HepG2 (cell line): Measurements from ENCODE around the gene CIB2. TPM values are rescaled to one million over a fixed set of nuclear protein-coding genes. Genes with fewer than 3 reads are reported as not detected.

Source experiments
- CHCHD3 ChIP-seq: sonication (generic); formaldehyde crosslinking; IDR thresholded peaks from 2 replicates; pipeline ENCODE4 v1.8.0; 2022; ENCODE audit warnings: mild to moderate bottlenecking, missing genetic modification reagents, moderate library complexity
- KMT2A ChIP-seq: sonication (generic); formaldehyde crosslinking; IDR thresholded peaks from 2 replicates; pipeline ENCODE4 v1.4.0; 2020; ENCODE audit warnings: missing genetic modification reagents
- ZNF782 ChIP-seq: sonication (generic); formaldehyde crosslinking; IDR thresholded peaks from 2 replicates; pipeline ENCODE4 v1.4.0; 2020; ENCODE audit warnings: missing genetic modification reagents, mild to moderate bottlenecking, borderline replicate concordance
- polyA plus RNA-seq, 8 experiments: library from polyadenylated mRNA; depleted of rRNA in 3 of 8; stranded (reverse) in 7 of 8; unstranded in 1 of 8; fragments of >200 nt; fragmentation: Illumina TruSeq in 4 of 8; extraction: Trizol in 4 of 8; gene quantifications; 2 replicates each; pipeline versions ENCODE4 v1.2.1 to v1.2.3, GENCODE V29; 2011 to 2016; ENCODE audit warnings: low read depth in 4 of 8, missing spikeins in 1 of 8, mixed read lengths in 1 of 8; ENCODE audit not compliant: insufficient read depth in 1 of 8
- total RNA-seq, 5 experiments: library from RNA; depleted of rRNA; stranded (reverse); fragments of >200 nt; fragmentation: Illumina TruSeq; extraction: Trizol; gene quantifications; 2 replicates each; pipeline ENCODE4 v1.2.3, GENCODE V29; 2016; ENCODE audit warnings: low read depth in 1 of 5
- TF ChIP-seq, protein P1 (sequence below): IDR thresholded peaks from 2 replicates; pipeline ENCODE4 v1.4.0; 2020; ENCODE audit warnings: mild to moderate bottlenecking, missing genetic modification reagents
- TF ChIP-seq, protein P2 (sequence below): sonication (generic); formaldehyde crosslinking; IDR thresholded peaks from 2 replicates; pipeline ENCODE4 v1.5.1; 2020; ENCODE audit warnings: missing genetic modification reagents, mild to moderate bottlenecking, borderline replicate concordance
- TF ChIP-seq, protein P3 (sequence below): sonication (generic); formaldehyde crosslinking; IDR thresholded peaks from one replicate; pipeline ENCODE4 v1.5.1; 2020; ENCODE audit warnings: mild to moderate bottlenecking, missing genetic modification reagents; ENCODE audit errors: not compliant biosample characterization

CIB2 gene
- total and polyA plus RNA-seq, 2 of the 13 experiments (the other 11 are each of a cell fraction or from before 2014, with no cell fraction given): 1.4 to 1.5 TPM

DNA sequence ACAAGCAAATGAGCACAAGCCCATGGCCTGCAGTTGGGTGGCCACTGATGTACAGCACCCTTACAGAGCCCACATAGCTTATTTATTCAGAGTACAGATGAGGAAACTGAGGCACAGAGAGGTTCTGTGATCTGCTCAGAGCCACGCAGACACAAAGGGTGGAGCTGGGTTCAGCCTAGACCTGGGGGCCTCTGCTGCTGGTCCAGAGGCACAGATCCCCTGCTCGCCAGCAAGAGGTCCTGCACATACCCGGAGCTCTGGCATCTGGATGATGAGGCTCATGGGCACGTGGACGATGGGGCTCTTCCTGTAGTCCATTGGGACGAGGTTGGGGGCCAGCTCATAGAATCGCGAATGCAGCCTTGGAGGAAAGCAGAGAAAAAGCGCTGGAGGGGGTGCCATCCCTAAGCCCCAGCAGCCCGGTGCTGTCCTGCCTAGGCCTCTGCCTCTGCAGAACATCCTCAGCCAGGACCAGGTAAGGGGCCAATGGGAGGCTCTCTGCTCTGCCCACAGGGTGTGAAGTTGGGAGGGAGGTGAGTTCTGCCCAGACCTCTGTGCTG, 20.2 kb downstream of the CIB2 start (continued):
- TF ChIP-seq, protein P1, sequence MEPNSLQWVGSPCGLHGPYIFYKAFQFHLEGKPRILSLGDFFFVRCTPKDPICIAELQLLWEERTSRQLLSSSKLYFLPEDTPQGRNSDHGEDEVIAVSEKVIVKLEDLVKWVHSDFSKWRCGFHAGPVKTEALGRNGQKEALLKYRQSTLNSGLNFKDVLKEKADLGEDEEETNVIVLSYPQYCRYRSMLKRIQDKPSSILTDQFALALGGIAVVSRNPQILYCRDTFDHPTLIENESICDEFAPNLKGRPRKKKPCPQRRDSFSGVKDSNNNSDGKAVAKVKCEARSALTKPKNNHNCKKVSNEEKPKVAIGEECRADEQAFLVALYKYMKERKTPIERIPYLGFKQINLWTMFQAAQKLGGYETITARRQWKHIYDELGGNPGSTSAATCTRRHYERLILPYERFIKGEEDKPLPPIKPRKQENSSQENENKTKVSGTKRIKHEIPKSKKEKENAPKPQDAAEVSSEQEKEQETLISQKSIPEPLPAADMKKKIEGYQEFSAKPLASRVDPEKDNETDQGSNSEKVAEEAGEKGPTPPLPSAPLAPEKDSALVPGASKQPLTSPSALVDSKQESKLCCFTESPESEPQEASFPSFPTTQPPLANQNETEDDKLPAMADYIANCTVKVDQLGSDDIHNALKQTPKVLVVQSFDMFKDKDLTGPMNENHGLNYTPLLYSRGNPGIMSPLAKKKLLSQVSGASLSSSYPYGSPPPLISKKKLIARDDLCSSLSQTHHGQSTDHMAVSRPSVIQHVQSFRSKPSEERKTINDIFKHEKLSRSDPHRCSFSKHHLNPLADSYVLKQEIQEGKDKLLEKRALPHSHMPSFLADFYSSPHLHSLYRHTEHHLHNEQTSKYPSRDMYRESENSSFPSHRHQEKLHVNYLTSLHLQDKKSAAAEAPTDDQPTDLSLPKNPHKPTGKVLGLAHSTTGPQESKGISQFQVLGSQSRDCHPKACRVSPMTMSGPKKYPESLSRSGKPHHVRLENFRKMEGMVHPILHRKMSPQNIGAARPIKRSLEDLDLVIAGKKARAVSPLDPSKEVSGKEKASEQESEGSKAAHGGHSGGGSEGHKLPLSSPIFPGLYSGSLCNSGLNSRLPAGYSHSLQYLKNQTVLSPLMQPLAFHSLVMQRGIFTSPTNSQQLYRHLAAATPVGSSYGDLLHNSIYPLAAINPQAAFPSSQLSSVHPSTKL (CRISPR knock-in tag): no peak
- no peak for TF ChIP-seq ZNF782
- no peak for TF ChIP-seq KMT2A (CRISPR knock-in tag)
- TF ChIP-seq, protein P2, sequence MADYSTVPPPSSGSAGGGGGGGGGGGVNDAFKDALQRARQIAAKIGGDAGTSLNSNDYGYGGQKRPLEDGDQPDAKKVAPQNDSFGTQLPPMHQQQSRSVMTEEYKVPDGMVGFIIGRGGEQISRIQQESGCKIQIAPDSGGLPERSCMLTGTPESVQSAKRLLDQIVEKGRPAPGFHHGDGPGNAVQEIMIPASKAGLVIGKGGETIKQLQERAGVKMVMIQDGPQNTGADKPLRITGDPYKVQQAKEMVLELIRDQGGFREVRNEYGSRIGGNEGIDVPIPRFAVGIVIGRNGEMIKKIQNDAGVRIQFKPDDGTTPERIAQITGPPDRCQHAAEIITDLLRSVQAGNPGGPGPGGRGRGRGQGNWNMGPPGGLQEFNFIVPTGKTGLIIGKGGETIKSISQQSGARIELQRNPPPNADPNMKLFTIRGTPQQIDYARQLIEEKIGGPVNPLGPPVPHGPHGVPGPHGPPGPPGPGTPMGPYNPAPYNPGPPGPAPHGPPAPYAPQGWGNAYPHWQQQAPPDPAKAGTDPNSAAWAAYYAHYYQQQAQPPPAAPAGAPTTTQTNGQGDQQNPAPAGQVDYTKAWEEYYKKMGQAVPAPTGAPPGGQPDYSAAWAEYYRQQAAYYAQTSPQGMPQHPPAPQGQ (CRISPR knock-in tag): no peak
- TF ChIP-seq CHCHD3 (CRISPR knock-in tag): no peak
- TF ChIP-seq, protein P3, sequence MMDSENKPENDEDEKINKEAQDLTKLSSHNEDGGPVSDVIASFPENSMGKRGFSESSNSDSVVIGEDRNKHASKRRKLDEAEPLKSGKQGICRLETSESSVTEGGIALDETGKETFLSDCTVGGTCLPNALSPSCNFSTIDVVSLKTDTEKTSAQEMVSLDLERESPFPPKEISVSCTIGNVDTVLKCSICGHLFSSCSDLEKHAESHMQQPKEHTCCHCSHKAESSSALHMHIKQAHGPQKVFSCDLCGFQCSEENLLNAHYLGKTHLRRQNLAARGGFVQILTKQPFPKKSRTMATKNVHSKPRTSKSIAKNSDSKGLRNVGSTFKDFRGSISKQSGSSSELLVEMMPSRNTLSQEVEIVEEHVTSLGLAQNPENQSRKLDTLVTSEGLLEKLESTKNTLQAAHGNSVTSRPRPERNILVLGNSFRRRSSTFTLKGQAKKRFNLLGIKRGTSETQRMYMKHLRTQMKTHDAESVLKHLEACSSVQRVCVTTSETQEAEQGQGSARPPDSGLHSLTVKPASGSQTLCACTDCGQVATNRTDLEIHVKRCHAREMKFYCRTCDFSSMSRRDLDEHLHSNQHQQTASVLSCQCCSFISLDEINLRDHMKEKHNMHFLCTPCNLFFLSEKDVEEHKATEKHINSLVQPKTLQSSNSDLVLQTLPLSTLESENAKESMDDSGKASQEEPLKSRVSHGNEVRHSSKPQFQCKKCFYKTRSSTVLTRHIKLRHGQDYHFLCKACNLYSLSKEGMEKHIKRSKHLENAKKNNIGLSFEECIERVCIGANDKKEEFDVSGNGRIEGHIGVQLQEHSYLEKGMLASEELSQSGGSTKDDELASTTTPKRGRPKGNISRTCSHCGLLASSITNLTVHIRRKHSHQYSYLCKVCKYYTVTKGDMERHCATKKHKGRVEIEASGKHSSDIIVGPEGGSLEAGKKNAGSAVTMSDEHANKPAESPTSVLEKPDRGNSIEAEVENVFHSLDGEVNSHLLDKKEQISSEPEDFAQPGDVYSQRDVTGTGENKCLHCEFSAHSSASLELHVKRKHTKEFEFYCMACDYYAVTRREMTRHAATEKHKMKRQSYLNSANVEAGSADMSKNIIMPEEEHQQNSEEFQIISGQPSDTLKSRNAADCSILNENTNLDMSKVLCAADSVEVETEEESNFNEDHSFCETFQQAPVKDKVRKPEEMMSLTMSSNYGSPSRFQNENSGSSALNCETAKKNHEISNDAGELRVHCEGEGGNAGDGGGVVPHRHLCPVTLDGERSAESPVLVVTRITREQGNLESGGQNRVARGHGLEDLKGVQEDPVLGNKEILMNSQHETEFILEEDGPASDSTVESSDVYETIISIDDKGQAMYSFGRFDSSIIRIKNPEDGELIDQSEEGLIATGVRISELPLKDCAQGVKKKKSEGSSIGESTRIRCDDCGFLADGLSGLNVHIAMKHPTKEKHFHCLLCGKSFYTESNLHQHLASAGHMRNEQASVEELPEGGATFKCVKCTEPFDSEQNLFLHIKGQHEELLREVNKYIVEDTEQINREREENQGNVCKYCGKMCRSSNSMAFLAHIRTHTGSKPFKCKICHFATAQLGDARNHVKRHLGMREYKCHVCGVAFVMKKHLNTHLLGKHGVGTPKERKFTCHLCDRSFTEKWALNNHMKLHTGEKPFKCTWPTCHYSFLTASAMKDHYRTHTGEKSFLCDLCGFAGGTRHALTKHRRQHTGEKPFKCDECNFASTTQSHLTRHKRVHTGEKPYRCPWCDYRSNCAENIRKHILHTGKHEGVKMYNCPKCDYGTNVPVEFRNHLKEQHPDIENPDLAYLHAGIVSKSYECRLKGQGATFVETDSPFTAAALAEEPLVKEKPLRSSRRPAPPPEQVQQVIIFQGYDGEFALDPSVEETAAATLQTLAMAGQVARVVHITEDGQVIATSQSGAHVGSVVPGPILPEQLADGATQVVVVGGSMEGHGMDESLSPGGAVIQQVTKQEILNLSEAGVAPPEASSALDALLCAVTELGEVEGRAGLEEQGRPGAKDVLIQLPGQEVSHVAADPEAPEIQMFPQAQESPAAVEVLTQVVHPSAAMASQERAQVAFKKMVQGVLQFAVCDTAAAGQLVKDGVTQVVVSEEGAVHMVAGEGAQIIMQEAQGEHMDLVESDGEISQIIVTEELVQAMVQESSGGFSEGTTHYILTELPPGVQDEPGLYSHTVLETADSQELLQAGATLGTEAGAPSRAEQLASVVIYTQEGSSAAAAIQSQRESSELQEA: no peak
